HCT116 (cell line): ENCODE results near the gene ZFP3. TPM values are rescaled to one million over a fixed set of nuclear protein-coding genes. Genes with fewer than 3 reads are reported as not detected.

ENCODE experiments used
- ATAC-seq: fragments of 200-7000 bp; cut with Tn5 transposase; 2 replicates; pipeline ENCODE4 v1.9.1; 2020; ENCODE audit warnings: mild to moderate bottlenecking, moderate library complexity
- BruUV-seq: library from RNA; stranded (reverse); fragments of 400-500 nt; replicated peaks from 2 replicates; lab custom pipeline; 2021; lab: Mats Ljungman, UMichigan
- CTCF ChIA-PET: fragments of 300-600 bp; sonication (Branson Sonifier 250); formaldehyde crosslinking; loops from one replicate; lab custom pipeline; 2021; ENCODE audit warnings: antibody characterized with exemption; lab: Charles Lee
- POLR2A ChIA-PET: fragments of 300-600, 350-600 bp; sonication (Branson Sonifier 250); formaldehyde crosslinking; loops from one replicate; lab custom pipeline; 2021; ENCODE audit warnings: antibody characterized with exemption; lab: Charles Lee
- RAD21 ChIA-PET, 2 experiments: fragments of 300-600 bp; sonication (Branson Sonifier 250); formaldehyde crosslinking; loops; one replicate each; lab custom pipeline; 2023; ENCODE audit warnings: low total read pairs in 2 of 2; ENCODE audit not compliant: uncharacterized antibody in 2 of 2, unreplicated experiment in 2 of 2, low non-redundant PET in 1 of 2; lab: Charles Lee
- DNase-seq: peaks from one replicate; pipeline ENCODE4 v3.0.0-alpha.2; 2010; ENCODE audit warnings: low read depth, low spot score
- H2AFZ ChIP-seq: fragments of 200-600 bp; shearing (Covaris generic), sonication (generic); 2 replicates; pipeline ENCODE4 v1.6.1; 2017; ENCODE audit warnings: low read depth, mixed run types, mixed read lengths, antibody characterized with exemption, low read length; ENCODE audit not compliant: poor library complexity, severe bottlenecking
- H3K27ac ChIP-seq: 2 replicates; pipeline ENCODE4 v1.5.1; 2012; ENCODE audit warnings: low read depth, low read length
- H3K27me3 ChIP-seq: fragments of 200-600 bp; sonication (generic); 2 replicates; pipeline ENCODE4 v1.6.1; 2016; ENCODE audit warnings: mixed run types, low read length, mixed read lengths; ENCODE audit not compliant: insufficient read depth
- H3K36me3 ChIP-seq, 2 experiments: fragments of 200-500 bp in 1 of 2; fragments of 200-600 bp in 1 of 2; sonication (Bioruptor generic) in 1 of 2; sonication (generic) in 1 of 2; 2 replicates each; pipeline versions ENCODE4 v1.5.1 to v1.6.1; 2014 to 2016; ENCODE audit warnings: low read length in 2 of 2, inconsistent platforms in 1 of 2, mixed read lengths in 1 of 2, mixed run types in 1 of 2; ENCODE audit not compliant: insufficient read depth in 2 of 2, control insufficient read depth in 1 of 2
- H3K4me1 ChIP-seq, 2 experiments: fragments of 200-600 bp in 1 of 2; sonication (generic) in 1 of 2; 2 replicates each; pipeline versions ENCODE4 v1.5.1 to v1.6.1; 2012 to 2017; ENCODE audit warnings: low read length in 2 of 2, inconsistent platforms in 1 of 2, mild to moderate bottlenecking in 1 of 2, mixed read lengths in 1 of 2, mixed run types in 1 of 2, moderate library complexity in 1 of 2; ENCODE audit not compliant: insufficient read depth in 2 of 2, control insufficient read depth in 1 of 2
- H3K4me2 ChIP-seq: fragments of 200-600 bp; sonication (generic); 2 replicates; pipeline ENCODE4 v1.6.1; 2017; ENCODE audit warnings: mixed run types, low read length, mixed read lengths
- H3K4me3 ChIP-seq, 2 experiments: fragments of 200-600 bp in 1 of 2; sonication (generic) in 1 of 2; replicated peaks in 1 of 2; 2 replicates each; pipeline ENCODE4 v1.5.1; 2011 to 2016; ENCODE audit warnings: low read length in 2 of 2, control low read depth in 1 of 2, low read depth in 1 of 2, mild to moderate bottlenecking in 1 of 2, mixed read lengths in 1 of 2, mixed run types in 1 of 2
- H3K79me2 ChIP-seq: fragments of 200-600 bp; sonication (generic); 2 replicates; pipeline ENCODE4 v1.6.1; 2017; ENCODE audit warnings: mild to moderate bottlenecking, mixed run types, low read length, moderate library complexity, mixed read lengths; ENCODE audit not compliant: insufficient read depth
- H3K9ac ChIP-seq: fragments of 200-600 bp; sonication (generic); 2 replicates; pipeline ENCODE4 v1.6.1; 2016; ENCODE audit warnings: low read length, mixed read lengths
- H3K9me2 ChIP-seq: fragments of 200-600 bp; sonication (generic), shearing (Covaris generic); 2 replicates; pipeline ENCODE4 v1.6.1; 2017; ENCODE audit warnings: mixed run types, mild to moderate bottlenecking, moderate library complexity; ENCODE audit not compliant: insufficient read depth
- H3K9me3 ChIP-seq, 2 experiments: fragments of 200-500 bp in 1 of 2; fragments of 200-600 bp in 1 of 2; sonication (Bioruptor generic) in 1 of 2; sonication (generic) in 1 of 2; 2 replicates each; pipeline ENCODE4 v1.6.1; 2014 to 2017; ENCODE audit warnings: low read length in 2 of 2, mixed read lengths in 2 of 2, inconsistent platforms in 1 of 2, low read depth in 1 of 2, mild to moderate bottlenecking in 1 of 2, mixed run types in 1 of 2, moderate library complexity in 1 of 2; ENCODE audit not compliant: control insufficient read depth in 1 of 2, insufficient read depth in 1 of 2
- H4K20me1 ChIP-seq: fragments of 200-600 bp; sonication (generic), shearing (Covaris generic); 2 replicates; pipeline ENCODE4 v1.6.1; 2017; ENCODE audit warnings: mixed run types, mild to moderate bottlenecking, moderate library complexity; ENCODE audit not compliant: insufficient read depth
- JUND ChIP-seq: IDR thresholded peaks from 2 replicates; pipeline ENCODE4 v1.6.1; 2012
- MAX ChIP-seq: IDR thresholded peaks from 2 replicates; pipeline ENCODE4 v1.6.1; 2012
- SP1 ChIP-seq: IDR thresholded peaks from 2 replicates; pipeline ENCODE4 v1.6.1; 2012; ENCODE audit warnings: low read depth
- intact Hi-C: fragments of 100-400 bp; cut with micrococcal nuclease; formaldehyde crosslinking; loops from 2 replicates; pipeline ENCODE4 v1.10.0; 2022
- total RNA-seq: library from RNA; stranded (reverse); gene quantifications from one replicate; pipeline ENCODE4 v1.2.1, GENCODE V29; 2021; ENCODE audit not compliant: unreplicated experiment

ZFP3 gene
- total RNA-seq, 1 experiment from 2014 or later = 0.05 TPM

GRCh38 chr17:5077781-5078105 is 524 bp upstream of the ZFP3 start:
- intact Hi-C loops = no loop called here
- RAD21 ChIA-PET = no interaction called here
- H4K20me1 ChIP-seq = no peaks in the 10 kb centered on the region
- TF ChIP-seq JUND = no peak
- TF ChIP-seq, all 23 proteins: peak for 0
- Histone ChIP-seq H3K9me2 (no peaks in the 10 kb centered on the region), H2AFZ (no peak overlapping the region), H3K36me3 (no peaks in the 10 kb centered on the region), H3K9ac (no peak overlapping the region), H3K9me3 (no peaks in the 10 kb centered on the region), H3K27me3 (no peaks in the 10 kb centered on the region), H3K4me1 (no peaks in the 10 kb centered on the region), H3K4me2 (no peak overlapping the region), H3K4me3 (no peak overlapping the region), H3K79me2 (no peaks in the 10 kb centered on the region), H3K27ac (no peak overlapping the region)
- ChIA-PET POLR2A (no interaction called here), CTCF (no interaction called here)
- no peak for DNase-seq
- no peak for ATAC-seq
- BruUV-seq = no TSS peak

- H3K9ac ChIP-seq = no peak overlapping the region
- intact Hi-C loops = no loop called here
- no peak overlapping the region for H3K4me3 ChIP-seq
- H3K27ac ChIP-seq = no peak overlapping the region
- CTCF ChIA-PET = no interaction called here
- H3K9me3 ChIP-seq = peaks cover 0 to under 1% of the 10 kb centered on the region in 2 experiments; a peak in 1 of 4 replicates
- BruUV-seq = no TSS peak
- no peak overlapping the region for H2AFZ ChIP-seq
- TF ChIP-seq SP1 (no peak), MAX (no peak)
- DNase-seq (no peak), ATAC-seq (no peak)
- no peaks in the 10 kb centered on the region for H3K4me1 ChIP-seq
- no peaks in the 10 kb centered on the region for H4K20me1 ChIP-seq
- POLR2A ChIA-PET = no interaction called here
- no peaks in the 10 kb centered on the region for H3K27me3 ChIP-seq
- H3K4me2 ChIP-seq = no peak overlapping the region
- no peaks in the 10 kb centered on the region for H3K9me2 ChIP-seq
- no peaks in the 10 kb centered on the region for H3K79me2 ChIP-seq
- RAD21 ChIA-PET = no interaction called here
- no peaks in the 10 kb centered on the region for H3K36me3 ChIP-seq
Observed at GRCh38 chr17:5080591-5080990, 2.3 kb downstream of the ZFP3 start.
